DND-41 (cell line): ENCODE results near the gene RGS7.

Experiments used
- ATAC-seq: fragments of 200-7000 bp; cut with Tn5 transposase; 3 replicates; pipeline ENCODE4 v1.9.1; 2021; ENCODE audit warnings: low read depth; ENCODE audit not compliant: insufficient read depth
- DNase-seq: peaks from one replicate; pipeline ENCODE4 v3.0.0-alpha.2; 2020
- H2AFZ ChIP-seq: 2 replicates; pipeline ENCODE4 v1.6.0; 2012; ENCODE audit warnings: low read depth, low read length
- H3K27ac ChIP-seq: 2 replicates; pipeline ENCODE4 v1.5.1; 2012; ENCODE audit warnings: low read length, inconsistent platforms
- H3K27me3 ChIP-seq: fragments of 200-600 bp; sonication (generic); 2 replicates; pipeline ENCODE4 v1.6.0; 2012; ENCODE audit warnings: low read length, mild to moderate bottlenecking, inconsistent platforms; ENCODE audit not compliant: insufficient read depth, poor library complexity
- H3K36me3 ChIP-seq: 2 replicates; pipeline ENCODE4 v1.5.1; 2012; ENCODE audit warnings: low read length, inconsistent platforms; ENCODE audit not compliant: insufficient read depth
- H3K4me1 ChIP-seq: 2 replicates; pipeline ENCODE4 v1.5.1; 2012; ENCODE audit warnings: mild to moderate bottlenecking, low read length; ENCODE audit not compliant: insufficient read depth
- H3K4me2 ChIP-seq: 2 replicates; pipeline ENCODE4 v1.6.0; 2012; ENCODE audit warnings: mild to moderate bottlenecking, moderate library complexity, low read length, inconsistent platforms; ENCODE audit not compliant: insufficient read depth
- H3K4me3 ChIP-seq, 2 experiments: fragments of 200-600 bp in 1 of 2; shearing (Covaris generic) in 1 of 2; 2 replicates each; pipeline ENCODE4 v1.5.1; 2012 to 2016; ENCODE audit warnings: inconsistent platforms in 2 of 2, low read length in 2 of 2, mild to moderate bottlenecking in 2 of 2, low read depth in 1 of 2, moderate library complexity in 1 of 2
- H3K79me2 ChIP-seq: 2 replicates; pipeline ENCODE4 v1.6.0; 2012; ENCODE audit warnings: low read length, inconsistent platforms; ENCODE audit not compliant: insufficient read depth
- H3K9ac ChIP-seq: 2 replicates; pipeline ENCODE4 v1.6.0; 2012; ENCODE audit warnings: low read depth, mild to moderate bottlenecking, inconsistent platforms, low read length, moderate library complexity
- H3K9me3 ChIP-seq: 2 replicates; pipeline ENCODE4 v1.5.1; 2012; ENCODE audit warnings: low read length, moderate library complexity, mild to moderate bottlenecking, inconsistent platforms; ENCODE audit not compliant: insufficient read depth, severe bottlenecking
- H4K20me1 ChIP-seq: 2 replicates; pipeline ENCODE4 v1.6.0; 2012; ENCODE audit warnings: low read length; ENCODE audit not compliant: insufficient read depth
- EZH2 ChIP-seq: IDR thresholded peaks from 3 replicates; pipeline ENCODE4 v1.6.1; 2012; ENCODE audit warnings: borderline replicate concordance, low read depth, mild to moderate bottlenecking, moderate library complexity, low read length, inconsistent platforms; ENCODE audit not compliant: severe bottlenecking
- TF ChIP-seq, protein P1 (sequence below): IDR thresholded peaks from 2 replicates; pipeline ENCODE4 v1.5.1; 2012; ENCODE audit warnings: borderline replicate concordance, low read length, moderate library complexity, mild to moderate bottlenecking; ENCODE audit not compliant: poor library complexity, severe bottlenecking; ENCODE audit errors: extremely low read depth

The RGS7 gene

DNA sequence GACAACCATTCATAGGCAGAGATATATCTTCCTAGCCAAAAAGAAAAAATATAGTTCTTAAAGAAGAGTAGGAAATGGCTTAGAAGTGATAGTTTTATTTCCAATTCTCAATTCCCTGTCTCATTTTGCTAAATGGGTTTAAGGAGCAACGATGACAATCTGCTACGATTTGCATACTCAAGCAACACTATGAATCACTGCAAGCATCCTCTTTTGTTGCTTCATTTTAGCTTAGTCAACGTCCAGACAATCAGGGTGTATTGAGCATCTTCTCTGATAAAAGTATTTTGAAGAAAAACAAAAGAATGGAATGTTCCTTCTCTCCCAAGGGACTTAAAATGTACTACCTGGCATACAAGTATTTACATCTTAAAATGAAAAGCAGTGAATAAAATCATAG, 80.6 kb downstream of the RGS7 start:
- Histone ChIP-seq H3K27ac (no peak overlapping the region), H3K36me3 (no peaks in the 10 kb centered on the region), H3K4me1 (no peaks in the 10 kb centered on the region), H3K79me2 (no peaks in the 10 kb centered on the region), H3K4me3 (no peak overlapping the region), H3K4me2 (no peak overlapping the region), H3K27me3 (no peaks in the 10 kb centered on the region), H2AFZ (no peak overlapping the region), H4K20me1 (no peaks in the 10 kb centered on the region), H3K9ac (no peak overlapping the region), H3K9me3 (peaks cover 8% of the 10 kb centered on the region)
- DNase-seq: no peak
- TF ChIP-seq EZH2: no peak
- TF ChIP-seq, protein P1, sequence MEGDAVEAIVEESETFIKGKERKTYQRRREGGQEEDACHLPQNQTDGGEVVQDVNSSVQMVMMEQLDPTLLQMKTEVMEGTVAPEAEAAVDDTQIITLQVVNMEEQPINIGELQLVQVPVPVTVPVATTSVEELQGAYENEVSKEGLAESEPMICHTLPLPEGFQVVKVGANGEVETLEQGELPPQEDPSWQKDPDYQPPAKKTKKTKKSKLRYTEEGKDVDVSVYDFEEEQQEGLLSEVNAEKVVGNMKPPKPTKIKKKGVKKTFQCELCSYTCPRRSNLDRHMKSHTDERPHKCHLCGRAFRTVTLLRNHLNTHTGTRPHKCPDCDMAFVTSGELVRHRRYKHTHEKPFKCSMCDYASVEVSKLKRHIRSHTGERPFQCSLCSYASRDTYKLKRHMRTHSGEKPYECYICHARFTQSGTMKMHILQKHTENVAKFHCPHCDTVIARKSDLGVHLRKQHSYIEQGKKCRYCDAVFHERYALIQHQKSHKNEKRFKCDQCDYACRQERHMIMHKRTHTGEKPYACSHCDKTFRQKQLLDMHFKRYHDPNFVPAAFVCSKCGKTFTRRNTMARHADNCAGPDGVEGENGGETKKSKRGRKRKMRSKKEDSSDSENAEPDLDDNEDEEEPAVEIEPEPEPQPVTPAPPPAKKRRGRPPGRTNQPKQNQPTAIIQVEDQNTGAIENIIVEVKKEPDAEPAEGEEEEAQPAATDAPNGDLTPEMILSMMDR: no peak
- no peak for ATAC-seq

DNA sequence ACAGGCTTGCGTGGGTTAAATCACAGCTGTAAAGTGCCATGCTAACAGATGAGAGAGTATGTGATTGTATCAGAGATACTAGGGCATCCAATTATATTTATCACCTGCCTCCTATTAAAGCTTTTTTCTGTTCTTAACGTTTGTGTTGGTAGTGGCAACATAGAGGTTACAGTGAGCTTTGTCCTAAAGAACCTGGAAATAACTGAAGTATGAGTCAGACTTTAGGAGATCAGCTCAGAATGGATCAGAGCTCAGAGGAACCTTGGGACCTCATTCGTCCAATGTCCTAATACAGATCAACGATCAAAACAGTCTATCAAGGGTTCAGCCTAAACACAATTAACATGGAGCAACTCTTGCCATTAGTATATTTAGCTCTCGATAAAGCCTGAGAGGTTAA, 81.0 kb downstream of the RGS7 start:
- Histone ChIP-seq H3K9ac (no peak overlapping the region), H2AFZ (no peak overlapping the region), H3K27me3 (no peaks in the 10 kb centered on the region), H3K4me1 (no peaks in the 10 kb centered on the region), H3K79me2 (no peaks in the 10 kb centered on the region), H3K4me3 (no peak overlapping the region), H4K20me1 (no peaks in the 10 kb centered on the region), H3K4me2 (no peak overlapping the region), H3K27ac (no peak overlapping the region), H3K9me3 (peaks cover 8% of the 10 kb centered on the region), H3K36me3 (no peaks in the 10 kb centered on the region)
- TF ChIP-seq EZH2: no peak
- TF ChIP-seq, protein P1: no peak
- DNase-seq: no peak
- no peak for ATAC-seq

DNA sequence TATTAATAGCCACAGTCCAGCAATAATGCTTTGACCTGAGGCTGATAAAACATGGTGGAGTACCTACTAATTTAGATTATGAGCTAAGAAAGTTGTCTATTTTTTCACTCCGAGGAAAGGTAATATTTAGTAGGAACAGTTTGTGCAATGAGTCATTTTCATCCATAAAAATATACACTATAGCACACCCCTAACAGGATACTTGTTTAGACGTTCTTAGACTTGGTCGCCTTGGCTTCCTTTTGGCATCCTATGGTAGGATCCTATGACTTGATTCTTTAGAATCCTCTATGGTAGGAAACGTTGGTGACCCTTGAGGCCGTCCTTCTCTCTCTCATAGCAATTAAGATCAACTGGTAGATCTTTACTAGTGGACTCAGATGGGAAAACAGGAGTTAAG, 81.8 kb downstream of the RGS7 start:
- peaks cover 8% of the 10 kb centered on the region for H3K9me3 ChIP-seq
- H3K36me3 ChIP-seq: no peaks in the 10 kb centered on the region
- no peak overlapping the region for H3K27ac ChIP-seq
- H2AFZ ChIP-seq: no peak overlapping the region
- DNase-seq: no peak
- no peaks in the 10 kb centered on the region for H3K27me3 ChIP-seq
- H4K20me1 ChIP-seq: no peaks in the 10 kb centered on the region
- ATAC-seq: no peak
- H3K4me3 ChIP-seq: no peak overlapping the region
- no peak for TF ChIP-seq EZH2
- H3K79me2 ChIP-seq: no peaks in the 10 kb centered on the region
- no peaks in the 10 kb centered on the region for H3K4me1 ChIP-seq
- H3K9ac ChIP-seq: no peak overlapping the region
- H3K4me2 ChIP-seq: no peak overlapping the region

DNA sequence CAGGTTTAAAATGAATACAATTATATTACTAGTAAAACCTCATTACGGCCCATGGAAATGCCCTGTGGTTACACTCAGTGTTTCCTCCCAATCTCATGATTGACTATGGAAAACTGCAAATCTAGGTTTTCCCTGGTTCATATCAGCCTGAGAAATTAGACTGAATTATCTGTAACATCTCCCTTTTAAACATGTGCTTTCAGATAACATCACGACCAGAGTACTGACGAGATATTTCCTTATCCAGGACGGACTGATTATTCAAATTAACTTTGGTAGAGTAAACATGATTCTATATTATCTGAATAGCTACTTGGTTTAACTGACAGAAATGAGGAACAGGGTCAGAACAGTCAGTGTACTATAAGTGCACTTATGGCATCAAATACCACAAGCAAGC, 82.3 kb downstream of the RGS7 start:
- no peaks in the 10 kb centered on the region for H3K4me1 ChIP-seq
- H3K9ac ChIP-seq: no peak overlapping the region
- no peak overlapping the region for H2AFZ ChIP-seq
- H3K27ac ChIP-seq: no peak overlapping the region
- no peak for TF ChIP-seq EZH2
- TF ChIP-seq, protein P1: no peak
- H3K27me3 ChIP-seq: no peaks in the 10 kb centered on the region
- peaks cover 8% of the 10 kb centered on the region for H3K9me3 ChIP-seq
- no peak for DNase-seq
- no peak for ATAC-seq
- H3K79me2 ChIP-seq: no peaks in the 10 kb centered on the region
- no peaks in the 10 kb centered on the region for H3K36me3 ChIP-seq
- H3K4me3 ChIP-seq: no peak overlapping the region
- H4K20me1 ChIP-seq: no peaks in the 10 kb centered on the region
- no peak overlapping the region for H3K4me2 ChIP-seq
